ENCODE results near the gene CSGALNACT2.
"Not testable (repeated sequence)": the region's sequence is repeated elsewhere in the genome, so short reads cannot be mapped to it uniquely, and the experiment has no call there.

CSGALNACT2 gene

GRCh38 chr10:43093423-43094076 is 44.7 kb upstream of the CSGALNACT2 start:
- H3K4me3 ChIP-seq (ENCODE audit: low read depth, low read length): no peak overlapping the region
- peak; percentile 40 for DNase-seq (ENCODE audit: low read depth)
- TF ChIP-seq MYC (IDR thresholded peaks at IDR 0.05; ENCODE audit: low read depth, low read length) (no peak), POLR2A (IDR thresholded peaks at IDR 0.05; ENCODE audit: extremely low read depth, insufficient read length) (no peak), CTCF (IDR thresholded peaks at IDR 0.05; ENCODE audit: low read depth, low read length) (no peak)
- TF ChIP-seq, protein P1, sequence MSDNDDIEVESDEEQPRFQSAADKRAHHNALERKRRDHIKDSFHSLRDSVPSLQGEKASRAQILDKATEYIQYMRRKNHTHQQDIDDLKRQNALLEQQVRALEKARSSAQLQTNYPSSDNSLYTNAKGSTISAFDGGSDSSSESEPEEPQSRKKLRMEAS (IDR thresholded peaks at IDR 0.05; ENCODE audit: low read depth, low read length): no peak

GRCh38 chr10:43094085-43094484 is 44.2 kb upstream of the CSGALNACT2 start:
- TF ChIP-seq CTCF (IDR thresholded peaks at IDR 0.05; ENCODE audit: low read depth, low read length): no peak
- TF ChIP-seq, protein P1 (IDR thresholded peaks at IDR 0.05; ENCODE audit: low read depth, low read length): no peak
- no peak for TF ChIP-seq POLR2A (IDR thresholded peaks at IDR 0.05; ENCODE audit: extremely low read depth, insufficient read length)
- no peak for TF ChIP-seq MYC (IDR thresholded peaks at IDR 0.05; ENCODE audit: low read depth, low read length)
- DNase-seq (ENCODE audit: low read depth): no peak
- no peak overlapping the region for H3K4me3 ChIP-seq (ENCODE audit: low read depth, low read length)

DNA sequence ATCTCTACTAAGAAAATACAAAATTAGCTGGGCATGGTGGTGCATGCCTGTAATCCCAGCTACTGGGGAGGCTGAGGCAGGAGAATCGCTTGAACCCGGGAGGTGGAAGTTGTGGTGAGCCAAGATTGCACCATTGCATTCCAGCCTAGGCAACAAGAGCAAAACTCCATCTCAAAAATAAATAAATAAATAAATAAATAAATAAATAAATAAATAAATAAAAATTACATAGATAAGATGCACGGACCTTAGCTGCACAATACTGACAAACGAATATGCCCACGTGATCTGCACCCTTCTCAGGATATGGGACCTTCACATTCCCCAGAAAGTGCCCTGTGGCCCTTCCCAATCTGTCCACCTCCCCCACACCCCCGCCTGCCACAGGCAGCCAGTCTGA is 38.9 kb upstream of the CSGALNACT2 start:
- DNase-seq (ENCODE audit: low read depth); H3K4me3 ChIP-seq (ENCODE audit: low read depth, low read length): not testable (repeated sequence)

- TF ChIP-seq MYC (IDR thresholded peaks at IDR 0.05; ENCODE audit: low read depth, low read length) (no peak), CTCF (IDR thresholded peaks at IDR 0.05; ENCODE audit: low read depth, low read length) (no peak), POLR2A (IDR thresholded peaks at IDR 0.05; ENCODE audit: extremely low read depth, insufficient read length) (no peak)
- TF ChIP-seq, protein P1 (IDR thresholded peaks at IDR 0.05; ENCODE audit: low read depth, low read length): no peak
- no peak for DNase-seq (ENCODE audit: low read depth)
These were observed 38.3 kb upstream of the CSGALNACT2 start for GRCh38 chr10:43099928-43100327.

DNA sequence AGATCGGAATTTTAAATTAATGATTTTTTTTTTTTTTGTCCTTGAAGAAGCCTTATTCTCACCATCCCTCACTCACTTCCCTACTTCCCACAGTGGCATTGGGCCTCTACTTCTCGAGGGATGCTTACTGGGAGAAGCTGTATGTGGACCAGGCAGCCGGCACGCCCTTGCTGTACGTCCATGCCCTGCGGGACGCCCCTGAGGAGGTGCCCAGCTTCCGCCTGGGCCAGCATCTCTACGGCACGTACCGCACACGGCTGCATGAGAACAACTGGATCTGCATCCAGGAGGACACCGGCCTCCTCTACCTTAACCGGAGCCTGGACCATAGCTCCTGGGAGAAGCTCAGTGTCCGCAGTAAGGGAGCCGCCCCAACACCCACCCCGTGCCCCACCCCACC is 37.9 kb upstream of the CSGALNACT2 start:
- TF ChIP-seq CTCF (IDR thresholded peaks at IDR 0.05; ENCODE audit: low read depth, low read length): no peak
- no peak for TF ChIP-seq POLR2A (IDR thresholded peaks at IDR 0.05; ENCODE audit: extremely low read depth, insufficient read length)
- TF ChIP-seq, protein P1 (IDR thresholded peaks at IDR 0.05; ENCODE audit: low read depth, low read length): no peak
- no peak for TF ChIP-seq MYC (IDR thresholded peaks at IDR 0.05; ENCODE audit: low read depth, low read length)
- no peak for DNase-seq (ENCODE audit: low read depth)
- no peak overlapping the region for H3K4me3 ChIP-seq (ENCODE audit: low read depth, low read length)

More at GRCh38 chr10:43099928-43100327, 38.3 kb upstream of the CSGALNACT2 start:
- H3K4me3 ChIP-seq (ENCODE audit: low read depth, low read length): no peak overlapping the region

GRCh38 chr10:43102063-43102828 is 36.0 kb upstream of the CSGALNACT2 start:
- H3K4me3 ChIP-seq (ENCODE audit: low read depth, low read length): no peak overlapping the region
- no peak for DNase-seq (ENCODE audit: low read depth)
- TF ChIP-seq POLR2A (IDR thresholded peaks at IDR 0.05; ENCODE audit: extremely low read depth, insufficient read length) (no peak), CTCF (IDR thresholded peaks at IDR 0.05; ENCODE audit: low read depth, low read length) (no peak), MYC (IDR thresholded peaks at IDR 0.05; ENCODE audit: low read depth, low read length) (no peak)
- TF ChIP-seq, protein P1 (IDR thresholded peaks at IDR 0.05; ENCODE audit: low read depth, low read length): no peak

Data from NB4 (cell line).